GM12892 (cell line): ENCODE results near the gene RPL35.

ENCODE experiments used
- POLR2A ChIP-seq: IDR thresholded peaks from 2 replicates; pipeline ENCODE4 v1.6.1; 2011; ENCODE audit warnings: low read depth, low read length, control low read depth
- POLR2AphosphoS5 ChIP-seq: IDR thresholded peaks from 2 replicates; pipeline ENCODE4 v1.6.1; 2011; ENCODE audit warnings: low read depth, low read length, control low read depth

DNA sequence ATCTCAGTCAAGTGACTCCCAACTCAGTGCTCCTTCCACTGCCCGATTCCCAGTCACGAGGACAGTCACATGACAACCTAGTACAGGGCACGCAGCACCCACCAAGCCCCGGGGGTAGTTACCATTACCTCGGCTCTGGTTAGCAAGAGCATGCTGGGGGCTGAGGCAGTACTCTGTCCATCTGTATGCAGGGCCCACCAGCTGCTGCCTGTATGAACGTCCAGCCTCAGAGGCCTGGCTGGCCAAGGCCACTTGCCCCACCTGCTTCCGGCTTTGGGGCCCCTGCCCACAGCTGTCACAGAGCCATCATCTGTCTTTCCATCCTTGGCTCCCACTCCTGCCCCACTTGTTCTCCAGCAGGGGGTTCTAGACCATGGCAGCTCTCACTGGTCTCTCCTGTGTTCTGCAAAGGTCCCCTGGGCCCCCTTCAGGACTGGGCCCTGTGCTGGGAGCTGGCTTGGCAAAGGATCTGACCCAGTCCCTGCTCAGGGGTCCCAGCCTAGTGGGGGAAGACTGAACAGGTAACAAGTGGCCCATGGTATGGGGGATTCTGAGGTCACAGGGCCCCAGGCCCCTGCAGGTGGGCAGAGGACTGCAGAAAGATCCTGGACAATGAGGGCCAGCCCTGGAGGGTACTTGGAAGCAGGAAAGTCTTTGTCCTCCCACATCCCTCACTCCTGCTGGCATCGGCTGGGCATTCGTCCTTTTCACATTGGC lies 3.3 kb downstream of the RPL35 start:
- TF ChIP-seq POLR2AphosphoS5 (no peak; the same call in 1 of the 2 replicates), POLR2A (peak; percentile 58; the same call in 1 of the 2 replicates)
